Sigmoid colon (tissue), 7 donors: ENCODE measurements around the gene TCERG1L. TPM values are rescaled to one million over a fixed set of nuclear protein-coding genes. Genes with fewer than 3 reads are reported as not detected.
"Not testable (repeated sequence)": the region's sequence is repeated elsewhere in the genome, so short reads cannot be mapped to it uniquely, and the experiment has no call there.

Source experiments
- DNase-seq: peaks from one replicate; pipeline ENCODE4 v3.0.0-alpha.2; 2019
- H3K27ac ChIP-seq, 4 donors: fragments of 200-600 bp; sonication (generic); one replicate each; pipeline ENCODE4 v1.5.1; 2016 to 2019; ENCODE audit warnings: mild to moderate bottlenecking in 1 of 4
- H3K27me3 ChIP-seq, 3 donors: fragments of 200-600 bp; sonication (generic); one replicate each; pipeline ENCODE4 v1.5.1; 2019; ENCODE audit warnings: mild to moderate bottlenecking in 1 of 3
- H3K36me3 ChIP-seq, 4 donors: fragments of 200-600 bp; sonication (generic); one replicate each; pipeline ENCODE4 v1.5.1; 2016 to 2019
- H3K4me1 ChIP-seq, 4 donors: fragments of 200-600 bp; sonication (generic); one replicate each; pipeline ENCODE4 v1.5.1; 2017 to 2019
- H3K4me3 ChIP-seq, 4 donors: fragments of 200-600 bp; sonication (generic); one replicate each; pipeline ENCODE4 v1.5.1; 2017 to 2019; ENCODE audit warnings: mild to moderate bottlenecking in 2 of 4, moderate library complexity in 1 of 4
- H3K9me3 ChIP-seq, 4 donors: fragments of 200-600 bp in 3 of 4; sonication (generic) in 3 of 4; one replicate each; pipeline versions ENCODE4 v1.5.1 to v1.6.1; 2013 to 2019
- CTCF ChIP-seq, 4 experiments: fragments of 450-650 bp in 3 of 4; fragments of 200-600 bp in 1 of 4; IDR thresholded peaks; one replicate each; pipeline ENCODE4 v1.5.1; 2016 to 2019; ENCODE audit warnings: antibody characterized with exemption in 4 of 4, mild to moderate bottlenecking in 3 of 4, moderate library complexity in 2 of 4
- EP300 ChIP-seq, 4 donors: sonication (generic); formaldehyde crosslinking; IDR thresholded peaks; one replicate each; pipeline ENCODE4 v1.6.1; 2017; ENCODE audit warnings: antibody characterized with exemption in 4 of 4
- POLR2A ChIP-seq, 2 donors: fragments of 450-650 bp; IDR thresholded peaks; one replicate each; pipeline ENCODE4 v1.6.1; 2016; ENCODE audit warnings: antibody characterized with exemption in 2 of 2, mild to moderate bottlenecking in 2 of 2, moderate library complexity in 2 of 2
- POLR2AphosphoS5 ChIP-seq, 4 donors: sonication (generic); formaldehyde crosslinking; IDR thresholded peaks; one replicate each; pipeline ENCODE4 v1.6.1; 2017; ENCODE audit warnings: antibody characterized with exemption in 4 of 4
- WGBS, 2 donors: extraction: QIAGEN DNeasy Blood & Tissue Kit; methylation state at CpG; one replicate each; pipeline ENCODE4 v1.1.7; 2013; 5-methylcytosine and 5-hydroxymethylcytosine counted together
- intact Hi-C: fragments of 100-400 bp; cut with DNase I; formaldehyde crosslinking; loops from one replicate; pipeline ENCODE4 v1.15.1; 2023
- polyA plus RNA-seq, 3 donors: library from polyadenylated mRNA; stranded (reverse); fragments of 200-250 nt; gene quantifications; one replicate each; pipeline ENCODE4 v1.2.3, GENCODE V29; 2013
- total RNA-seq, 4 donors: library from RNA; depleted of rRNA; stranded (reverse); fragments of >200 nt; gene quantifications; one replicate each; pipeline ENCODE4 v1.1.0, GENCODE V29; 2016
- donor health status: healthy with polysubstance abuse.
- donor health status: Bipolar disorder and iron deficiency.
- donor health status: healthy.

Gene TCERG1L
- total and polyA plus RNA-seq, 7 donors: under 0.01 to 0.55 (median 0.10) TPM; not detected in 4

GRCh38 chr10:131323880-131324279, 12.4 kb upstream of the TCERG1L start:
- intact Hi-C loops: no loop called here
- Histone ChIP-seq H3K9me3 (no peaks in the 10 kb centered on the region), H3K4me1 (no peaks in the 10 kb centered on the region), H3K36me3 (no peaks in the 10 kb centered on the region), H3K27ac (no peak overlapping the region), H3K4me3 (no peak overlapping the region), H3K27me3 (peaks cover 3 to 39% (median 9%) of the 10 kb centered on the region in 3 donors)
- TF ChIP-seq POLR2A (IDR thresholded peaks at IDR 0.05) (no peak), EP300 (IDR thresholded peaks at IDR 0.05) (no peak)
- DNase-seq: no peak
- 56 to 71% methylated on average over 12 of the region's 12 CpGs for WGBS, 2 donors

DNA sequence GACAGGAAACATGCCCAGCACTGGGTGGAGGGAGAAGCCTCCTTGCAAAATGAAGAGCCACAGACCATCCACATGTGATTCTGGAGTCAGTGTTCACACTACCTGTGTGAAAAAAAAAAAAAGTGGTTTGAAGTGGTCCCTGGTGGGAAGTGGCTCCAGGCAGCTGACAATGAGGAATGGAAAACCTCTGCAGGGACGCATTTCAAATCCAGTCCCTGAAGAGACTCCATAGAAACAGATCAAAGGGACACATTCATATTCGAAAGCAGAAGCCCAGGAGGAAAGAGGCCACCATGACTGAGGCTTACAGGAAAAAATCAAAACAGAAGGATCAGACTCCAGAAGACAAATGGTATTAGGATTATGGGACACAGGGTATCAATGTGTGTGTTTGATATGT, 11.5 kb upstream of the TCERG1L start:
- Histone ChIP-seq H3K27me3 (peaks cover 3 to 46% (median 9%) of the 10 kb centered on the region in 3 donors), H3K36me3 (no peaks in the 10 kb centered on the region), H3K4me1 (no peaks in the 10 kb centered on the region), H3K9me3 (no peaks in the 10 kb centered on the region), H3K4me3 (no peak overlapping the region), H3K27ac (no peak overlapping the region)
- intact Hi-C loops: no loop called here
- WGBS, 2 donors: 71 to 76% methylated on average over 2 of the region's 2 CpGs
- TF ChIP-seq EP300 (IDR thresholded peaks at IDR 0.05): no peak
- no peak for TF ChIP-seq POLR2A (IDR thresholded peaks at IDR 0.05)
- TF ChIP-seq CTCF (IDR thresholded peaks at IDR 0.05): no peak
- no peak for DNase-seq

- DNase-seq, H3K4me1 ChIP-seq, H3K27ac ChIP-seq, intact Hi-C loops, H3K36me3 ChIP-seq, H3K4me3 ChIP-seq, H3K9me3 ChIP-seq: not testable (repeated sequence)
- H3K27me3 ChIP-seq: peaks cover 3 to 50% (median 9%) of the 10 kb centered on the region in 3 donors
- WGBS, 2 donors: 87 to 90% methylated on average over 19 of the region's 19 CpGs
Observed at GRCh38 chr10:131322575-131322974, 11.1 kb upstream of the TCERG1L start.

DNA sequence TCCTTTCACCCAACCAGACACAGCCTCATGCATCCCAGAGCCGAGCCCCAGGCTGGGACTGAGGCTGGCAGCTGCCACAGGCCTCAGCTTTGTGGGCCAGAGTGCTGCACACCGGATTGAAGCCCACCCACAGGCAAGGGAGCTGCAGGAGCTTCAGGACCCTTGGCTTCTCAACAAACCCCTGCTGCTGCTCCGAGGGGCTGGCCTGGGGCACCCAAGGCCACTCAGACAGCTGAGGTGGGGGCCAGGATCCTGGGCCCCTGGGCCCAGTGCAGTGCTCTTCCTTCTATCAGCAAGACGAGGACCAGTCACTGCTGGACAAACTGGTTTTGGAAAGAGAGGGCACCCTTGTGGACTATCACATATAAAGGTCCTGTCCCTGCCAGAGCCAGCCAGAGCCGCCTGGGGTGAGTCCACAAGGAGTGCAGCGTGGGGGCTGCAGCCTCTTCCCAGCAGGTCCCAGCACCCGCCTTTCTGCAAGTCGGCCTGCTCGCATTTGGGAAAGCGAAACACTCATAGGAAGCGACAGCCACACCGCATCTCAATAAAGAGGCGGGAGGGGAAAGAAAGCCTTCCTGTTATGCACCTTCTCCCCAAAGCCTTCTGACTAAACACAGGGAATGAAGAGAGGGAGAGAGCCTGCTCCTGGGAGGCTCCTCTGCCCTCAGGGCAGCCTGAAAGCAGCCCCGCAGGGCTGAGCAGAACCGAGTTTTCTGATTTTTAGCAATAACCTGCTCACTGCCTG, 9.5 kb upstream of the TCERG1L start:
- no peak overlapping the region for H3K27ac ChIP-seq
- DNase-seq: no peak
- TF ChIP-seq CTCF (IDR thresholded peaks at IDR 0.05) (no peak), POLR2A (IDR thresholded peaks at IDR 0.05) (no peak), EP300 (IDR thresholded peaks at IDR 0.05) (no peak), POLR2AphosphoS5 (IDR thresholded peaks at IDR 0.05) (no peak)
- no peak overlapping the region for H3K4me3 ChIP-seq
- 37 to 52% methylated on average over 15 of the region's 15 CpGs for WGBS, 2 donors
- no peaks in the 10 kb centered on the region for H3K36me3 ChIP-seq
- H3K4me1 ChIP-seq: no peaks in the 10 kb centered on the region
- peaks cover 3 to 54% (median 9%) of the 10 kb centered on the region in 3 donors for H3K27me3 ChIP-seq
- intact Hi-C loops: no loop called here
- H3K9me3 ChIP-seq: no peaks in the 10 kb centered on the region

- peaks cover under 1 to 46% (median 4%) of the 10 kb centered on the region in 3 donors for H3K27me3 ChIP-seq
- intact Hi-C loops: no loop called here
- H3K36me3 ChIP-seq: no peaks in the 10 kb centered on the region
- no peak overlapping the region for H3K4me3 ChIP-seq
- no peak for DNase-seq
- TF ChIP-seq CTCF (IDR thresholded peaks at IDR 0.05) (no peak), EP300 (IDR thresholded peaks at IDR 0.05) (no peak)
- H3K27ac ChIP-seq: no peak overlapping the region
- 82% methylated on average over 8 of the region's 8 CpGs for WGBS, 2 donors
- no peaks in the 10 kb centered on the region for H3K4me1 ChIP-seq
- no peaks in the 10 kb centered on the region for H3K9me3 ChIP-seq
Observed at GRCh38 chr10:131318814-131319213, 7.3 kb upstream of the TCERG1L start.

- Histone ChIP-seq H3K4me1 (no peaks in the 10 kb centered on the region), H3K27ac (no peak overlapping the region), H3K27me3 (peaks cover 0 to 46% (median 4%) of the 10 kb centered on the region in 3 donors), H3K4me3 (no peak overlapping the region), H3K36me3 (no peaks in the 10 kb centered on the region), H3K9me3 (no peaks in the 10 kb centered on the region)
- TF ChIP-seq POLR2AphosphoS5 (IDR thresholded peaks at IDR 0.05): no peak
- 72 to 74% methylated on average over 11 of the region's 11 CpGs for WGBS, 2 donors
- intact Hi-C loops: no loop called here
- no peak for DNase-seq
Observed at GRCh38 chr10:131318291-131318690, 6.8 kb upstream of the TCERG1L start.
